Measurements from ENCODE around the gene FUBP1.

GRCh38 chr1:78007677-78008341, 28.9 kb upstream of the FUBP1 start:
- TF ChIP-seq CTCF (IDR thresholded peaks at IDR 0.05), result no peak
- TF ChIP-seq POLR2A (IDR thresholded peaks at IDR 0.05), result no peak

Measured in right lobe of liver (tissue), 4 donors.